NCI-H460 (cell line): ENCODE measurements around the gene ZNF200. TPM values are rescaled to one million over a fixed set of nuclear protein-coding genes. Genes with fewer than 3 reads are reported as not detected.
A peak's percentile ranks its signal among the peaks of the same experiment; 100 is the strongest.
"Not testable (repeated sequence)": the region's sequence is repeated elsewhere in the genome, so short reads cannot be mapped to it uniquely, and the experiment has no call there.

ENCODE experiments used
- DNase-seq: peaks from one replicate; pipeline ENCODE4 v3.0.0-alpha.2; 2016; ENCODE audit warnings: low read depth; ENCODE audit errors: extremely low read depth
- total RNA-seq: library from RNA; depleted of rRNA; stranded (reverse); fragments of >200 nt; shearing (Covaris generic); gene quantifications from 2 replicates; pipeline ENCODE4 v1.2.3, GENCODE V29; 2014; rRNA removed

Gene ZNF200
- total RNA-seq, 1 experiment from 2014 or later = 14.5 TPM

DNA sequence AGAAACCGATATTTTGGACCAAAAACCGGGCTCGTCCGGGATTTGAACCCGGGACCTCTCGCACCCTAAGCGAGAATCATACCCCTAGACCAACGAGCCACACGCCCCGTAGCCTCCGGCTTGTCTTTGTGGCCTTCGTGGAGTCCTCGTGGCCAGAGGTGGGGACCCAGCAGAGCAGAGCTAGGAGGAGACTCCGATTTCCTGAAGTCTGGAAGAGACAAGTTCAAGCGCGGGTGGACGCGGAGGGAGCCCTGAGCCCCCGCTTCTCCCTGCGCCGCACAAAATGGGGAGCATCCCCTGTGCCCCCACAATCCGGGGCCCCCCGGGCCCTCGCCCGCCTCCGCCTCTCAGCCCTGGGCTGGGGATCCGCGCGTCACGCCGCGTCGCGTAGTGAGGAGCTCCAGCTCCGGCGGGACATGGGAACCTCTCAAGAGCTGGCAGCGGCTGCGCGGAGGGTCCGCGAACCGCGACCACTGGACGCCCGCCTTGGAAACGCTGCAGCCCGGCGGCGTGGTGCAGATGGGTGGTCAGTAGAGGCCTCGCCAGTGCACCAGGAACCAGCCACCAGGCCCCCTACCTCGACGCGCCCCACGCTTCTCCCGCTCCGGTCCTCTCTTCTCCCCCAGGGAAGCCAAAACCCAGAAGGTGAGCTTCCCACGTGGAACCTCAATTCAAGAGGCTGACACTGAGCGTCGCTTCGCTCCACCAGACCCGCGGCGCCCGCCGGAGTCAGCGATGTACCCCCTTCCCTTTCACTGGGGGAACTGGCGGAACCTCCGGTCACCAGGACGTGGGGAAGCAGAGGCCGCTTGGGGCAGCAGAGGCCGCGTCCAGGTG is 52.1 kb downstream of the ZNF200 start:
- peak; percentile 79 for DNase-seq

DNA sequence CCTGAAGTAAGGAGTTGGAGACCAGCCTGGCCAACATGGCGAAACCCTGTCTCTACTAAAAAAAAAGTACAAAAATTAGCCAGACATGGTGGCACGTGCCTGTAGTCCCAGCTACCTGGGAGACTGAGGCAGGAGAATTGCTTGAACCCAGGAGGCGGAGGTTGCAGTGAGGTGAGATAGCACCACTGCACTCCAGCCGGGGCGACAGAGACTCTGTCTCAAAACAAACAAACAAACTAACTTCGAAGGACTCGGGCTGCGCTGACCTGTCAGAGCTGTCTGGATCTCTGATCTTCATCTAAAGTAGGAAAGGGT is 52.7 kb downstream of the ZNF200 start:
- not testable (repeated sequence) for DNase-seq

DNA sequence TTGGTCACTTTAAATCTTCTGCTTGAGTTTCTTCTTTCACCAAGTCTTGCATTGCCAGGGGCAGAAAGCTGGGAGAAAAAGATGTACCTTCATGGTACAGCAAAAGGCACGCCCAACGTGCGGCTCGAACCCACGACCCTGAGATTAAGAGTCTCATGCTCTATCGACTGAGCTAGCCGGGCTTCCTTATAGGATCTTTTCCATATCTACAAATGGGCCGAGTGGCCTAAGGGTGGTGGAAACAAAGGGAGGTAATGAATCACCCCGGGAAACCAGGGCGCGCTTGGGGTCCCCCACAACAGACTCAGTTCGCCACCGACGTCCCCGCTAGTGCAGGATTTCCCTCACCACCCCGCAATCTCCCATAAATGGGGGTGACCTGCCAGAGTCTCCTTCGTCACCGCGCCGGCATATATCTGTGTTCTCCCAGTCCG is 54.5 kb downstream of the ZNF200 start:
- no peak for DNase-seq

DNA sequence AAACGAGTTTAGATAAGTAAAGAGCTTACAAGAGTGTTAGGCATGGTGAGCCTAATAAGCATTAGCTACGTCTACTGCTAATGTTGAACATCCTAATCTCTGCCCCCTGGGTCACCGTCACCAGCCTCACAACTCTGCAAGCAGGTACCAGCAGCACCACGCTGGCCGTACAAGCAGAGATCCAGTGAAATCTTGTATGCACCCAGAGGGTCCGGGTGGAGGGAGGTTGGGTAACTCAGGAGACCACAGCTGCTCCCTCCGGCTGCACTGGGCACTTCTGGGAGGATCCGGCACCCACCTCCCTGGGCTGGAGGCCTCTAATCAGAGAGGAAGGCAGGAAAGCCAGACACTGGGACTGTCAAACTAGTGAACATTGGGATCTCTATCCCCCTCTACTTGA is 55.3 kb downstream of the ZNF200 start:
- no peak for DNase-seq

DNA sequence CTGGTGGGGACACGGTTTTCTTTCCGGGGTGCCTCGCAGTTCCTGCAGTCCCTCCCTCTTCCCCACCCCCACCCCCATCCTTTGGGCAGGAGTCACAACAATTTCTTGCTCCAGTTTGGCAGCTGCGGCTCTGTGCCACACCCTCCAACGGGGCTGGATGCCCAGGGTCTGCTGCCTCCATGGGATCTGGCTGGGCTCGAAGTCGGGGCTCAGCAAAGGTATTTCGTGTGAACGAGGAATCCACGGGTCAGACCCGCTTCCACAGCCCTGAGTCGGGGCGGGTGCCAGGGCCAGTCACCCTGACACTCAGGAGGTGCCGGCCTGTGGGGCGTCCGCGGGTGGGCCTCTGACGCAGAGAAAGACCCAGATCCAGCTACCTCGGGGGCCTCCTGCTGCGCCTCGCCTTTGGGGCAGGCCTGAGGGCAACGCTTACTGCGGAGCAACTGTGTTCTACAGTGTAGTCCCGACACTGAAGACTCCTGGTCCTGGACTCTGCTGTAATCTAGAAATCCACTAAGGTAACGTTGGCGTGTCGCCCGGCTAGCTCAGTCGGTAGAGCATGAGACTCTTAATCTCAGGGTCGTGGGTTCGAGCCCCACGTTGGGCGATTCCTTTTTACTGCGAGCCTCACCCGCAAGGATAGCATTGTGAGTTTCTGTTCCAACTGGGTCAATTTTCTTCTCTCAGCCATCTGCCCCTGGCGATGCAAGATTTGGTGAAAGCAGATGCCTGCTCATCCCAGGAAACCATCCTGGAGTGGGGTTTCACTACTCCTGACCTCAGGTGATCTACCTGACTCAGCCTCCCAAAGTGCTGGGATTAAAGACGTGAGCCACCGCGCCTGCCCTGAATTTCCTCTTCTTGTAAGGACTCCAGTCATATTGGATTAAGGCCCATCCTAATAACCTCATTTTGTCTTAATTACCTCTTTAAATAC is 59.5 kb downstream of the ZNF200 start:
- peak; percentile 79 for DNase-seq

DNA sequence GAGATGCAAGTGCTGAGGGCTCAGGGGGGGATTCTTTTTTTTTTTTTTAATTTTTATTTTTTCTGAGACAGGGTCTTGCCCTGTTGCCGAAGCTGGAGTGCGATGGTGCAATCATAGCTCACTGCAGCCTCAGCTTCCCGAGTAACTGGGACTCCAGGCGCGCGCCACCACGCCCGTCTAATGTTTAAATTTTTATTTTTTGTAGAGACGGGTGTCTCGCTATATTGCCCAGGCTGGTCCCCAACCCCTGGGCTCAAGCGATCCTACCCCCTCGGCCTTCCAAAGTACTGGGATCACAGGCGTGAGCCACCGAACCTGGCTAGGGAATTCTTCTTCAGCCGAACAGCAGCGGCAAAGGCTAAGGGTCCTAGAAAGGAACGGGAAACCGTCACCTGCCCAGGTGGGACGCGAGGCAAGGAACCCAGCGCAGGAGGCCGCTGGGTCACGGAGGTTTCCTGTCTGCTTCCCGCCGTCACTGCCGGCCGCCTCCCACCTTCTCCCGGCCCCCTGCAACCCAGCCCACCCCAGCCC is 60.3 kb downstream of the ZNF200 start:
- DNase-seq = no peak

DNA sequence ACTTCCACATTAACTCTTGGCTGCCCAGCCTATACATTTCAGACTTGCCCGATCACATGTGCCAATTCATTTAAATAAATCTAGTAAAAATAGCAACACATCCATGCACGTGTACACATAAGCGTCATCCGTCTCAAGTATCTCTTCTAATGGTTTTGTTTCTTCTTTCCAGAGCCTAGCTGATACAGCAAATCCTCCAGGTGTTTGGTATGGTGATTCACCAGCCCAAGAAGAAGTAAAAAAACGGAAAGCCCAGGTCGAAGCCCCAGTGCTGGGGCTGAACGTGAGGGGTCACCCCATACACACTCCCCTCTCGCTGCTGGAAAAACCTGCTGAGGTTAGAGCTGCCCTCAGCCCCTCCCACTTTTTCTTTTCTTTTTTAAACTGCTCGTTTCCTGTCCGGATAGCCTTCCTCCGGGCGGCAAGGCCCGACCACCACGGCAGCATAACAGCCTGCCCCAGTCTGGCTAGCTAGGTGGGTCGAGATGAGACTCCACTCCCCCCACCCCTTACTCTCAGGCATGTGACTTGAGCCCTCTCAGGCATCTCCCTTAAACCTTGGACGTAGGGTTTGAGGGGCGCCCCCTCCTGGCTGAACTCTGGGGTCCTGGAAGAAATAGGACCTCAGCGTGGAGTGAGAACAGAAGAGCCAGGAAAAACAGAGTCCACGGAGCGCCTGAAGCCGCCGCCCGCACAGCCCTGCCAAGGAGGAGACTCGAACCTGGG is 60.9 kb downstream of the ZNF200 start:
- peak; percentile 66 for DNase-seq

Other genes starting within 250 kb of the ZNF200 start
- 0.05 and 0.14 TPM in 2 replicates for gene CLDN9, start 222.2 kb downstream of the ZNF200 start, total RNA-seq
- not detected in 2 replicates for gene CLDN6, start 217.0 kb downstream of the ZNF200 start, total RNA-seq
- gene TNFRSF12A, start 214.8 kb downstream of the ZNF200 start, total RNA-seq = 249 and 347 TPM in 2 replicates
- 29.3 and 33.4 TPM in 2 replicates for gene HCFC1R1, start 211.2 kb downstream of the ZNF200 start, total RNA-seq
- gene THOC6, start 211.1 kb downstream of the ZNF200 start, total RNA-seq = 30.3 and 35.2 TPM in 2 replicates
- not detected in 2 replicates for gene BICDL2, start 198.2 kb downstream of the ZNF200 start, total RNA-seq
- gene MMP25, start 188.6 kb downstream of the ZNF200 start, total RNA-seq = 0.14 and 0.25 TPM in 2 replicates
- 0.38 and 0.47 TPM in 2 replicates for gene IL32, start 169.5 kb downstream of the ZNF200 start, total RNA-seq
- gene ZSCAN10, start 135.9 kb downstream of the ZNF200 start, total RNA-seq = 0.05 and 0.38 TPM in 2 replicates
- 12.0 and 13.5 TPM in 2 replicates for gene ZNF205, start 122.6 kb downstream of the ZNF200 start, total RNA-seq
- 4.5 and 5.0 TPM in 2 replicates for gene ZNF213, start 100.1 kb downstream of the ZNF200 start, total RNA-seq
- 0.58 and 0.67 TPM in 2 replicates for gene OR1F1, start 47.0 kb downstream of the ZNF200 start, total RNA-seq
- gene MEFV, start 21.5 kb upstream of the ZNF200 start, total RNA-seq = 0.17 TPM in 1 of 2 replicates, not detected in the other
- 59.5 and 60.9 TPM in 2 replicates for gene ZNF263, start 48.3 kb upstream of the ZNF200 start, total RNA-seq
- gene TIGD7, start 70.3 kb upstream of the ZNF200 start, total RNA-seq = 9.4 and 9.7 TPM in 2 replicates
- 18.1 and 24.9 TPM in 2 replicates for gene ZNF75A, start 70.3 kb upstream of the ZNF200 start, total RNA-seq
- gene OR2C1, start 120.7 kb upstream of the ZNF200 start, total RNA-seq = not detected in 2 replicates
- 14.3 and 19.5 TPM in 2 replicates for gene ZSCAN32, start 165.8 kb upstream of the ZNF200 start, total RNA-seq
- 19.4 and 21.6 TPM in 2 replicates for gene ZNF174, start 166.1 kb upstream of the ZNF200 start, total RNA-seq
- 4.4 and 5.6 TPM in 2 replicates for gene ZNF597, start 208.3 kb upstream of the ZNF200 start, total RNA-seq
- gene NAA60, start 208.5 kb upstream of the ZNF200 start, total RNA-seq = 16.7 and 18.9 TPM in 2 replicates